Mesodermal cell (in vitro differentiated cells): ENCODE results near the gene YIPF5. TPM values are rescaled to one million over a fixed set of nuclear protein-coding genes. Genes with fewer than 3 reads are reported as not detected.

Source experiments
- H3K27ac ChIP-seq: 2 replicates; pipeline ENCODE4 v1.7.0; 2013; ENCODE audit warnings: mild to moderate bottlenecking, low read depth, low read length, moderate library complexity; ENCODE audit not compliant: severe bottlenecking
- H3K36me3 ChIP-seq: 2 replicates; pipeline ENCODE4 v1.7.1; 2013; ENCODE audit warnings: mild to moderate bottlenecking, low read length, moderate library complexity; ENCODE audit not compliant: control insufficient read depth, insufficient read depth
- H3K4me1 ChIP-seq: one replicate; pipeline ENCODE4 v1.7.1; 2013; ENCODE audit warnings: mild to moderate bottlenecking, low read length; ENCODE audit not compliant: insufficient read depth, control insufficient read depth, poor library complexity, severe bottlenecking
- H3K4me3 ChIP-seq: 2 replicates; pipeline ENCODE4 v1.7.0; 2013; ENCODE audit warnings: low read length, control low read depth, mild to moderate bottlenecking; ENCODE audit not compliant: insufficient read depth, poor library complexity, severe bottlenecking; ENCODE audit errors: extremely low read depth
- H3K9me3 ChIP-seq: 2 replicates; pipeline ENCODE4 v1.7.1; 2013; ENCODE audit warnings: mild to moderate bottlenecking, low read length, moderate library complexity; ENCODE audit not compliant: control insufficient read depth
- WGBS, 2 experiments: methylation state at CpG; one replicate each; pipeline ENCODE4 v1.1.5; 2013; ENCODE audit warnings: missing lambda C conversion rate in 2 of 2; ENCODE audit not compliant: insufficient coverage in 2 of 2; 5-methylcytosine and 5-hydroxymethylcytosine counted together
- polyA plus RNA-seq, 2 experiments: library from polyadenylated mRNA; stranded (reverse); fragments of 50-300 nt; gene quantifications; one replicate each; pipeline ENCODE4 v1.2.3, GENCODE V29; 2013

The YIPF5 gene
- polyA plus RNA-seq (2013, experiment 1 of 2) = 66.2 TPM
- polyA plus RNA-seq (2013, experiment 2 of 2) = 61.5 TPM

- whole genome bisulfite sequencing, 2 experiments = 0 to 1% methylated on average over 26 to 31 of the region's 39 CpGs
- Histone ChIP-seq H3K9me3 (no peaks in the 10 kb centered on the region), H3K4me1 (peaks cover 10% of the 10 kb centered on the region), H3K36me3 (peaks cover 23% of the 10 kb centered on the region), H3K4me3 (peak within 1 kb of the TSS; percentile 85), H3K27ac (peak within 1 kb of the TSS; percentile 88)
Observed at GRCh38 chr5:144170276-144171024, at the start of gene YIPF5, which contains the start of gene KCTD16. Gene YIPF5 (minus strand): TSS chr5:144170659. CDS start chr5:144169955, 704 bp downstream. Gene KCTD16 (plus strand): TSS chr5:144170873.

DNA sequence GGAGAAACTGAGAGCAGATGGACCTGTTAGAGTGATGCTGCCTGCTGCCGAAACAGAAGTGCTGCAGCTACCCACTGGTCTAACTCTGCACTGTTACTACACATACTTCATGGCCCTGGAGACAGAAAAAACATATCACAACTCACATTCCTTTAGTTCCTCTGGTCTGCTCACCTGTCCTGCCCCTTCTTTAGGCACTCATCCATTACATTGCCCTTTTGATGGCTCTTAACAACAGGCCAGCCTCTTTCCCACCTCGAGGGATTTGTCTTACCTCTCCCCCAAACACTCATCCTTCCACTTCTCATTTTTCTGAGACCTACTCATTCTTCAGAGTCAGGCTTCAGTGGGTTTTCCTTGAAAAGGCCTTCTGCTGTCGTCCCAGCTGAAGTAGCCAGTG lies 49.4 kb upstream of the YIPF5 start:
- Histone ChIP-seq H3K36me3 (no peaks in the 10 kb centered on the region), H3K4me3 (no peak overlapping the region), H3K4me1 (no peaks in the 10 kb centered on the region), H3K27ac (no peak overlapping the region), H3K9me3 (no peaks in the 10 kb centered on the region)
- 82 to 90% methylated on average over 2 to 3 of the region's 3 CpGs for WGBS, 2 experiments

DNA sequence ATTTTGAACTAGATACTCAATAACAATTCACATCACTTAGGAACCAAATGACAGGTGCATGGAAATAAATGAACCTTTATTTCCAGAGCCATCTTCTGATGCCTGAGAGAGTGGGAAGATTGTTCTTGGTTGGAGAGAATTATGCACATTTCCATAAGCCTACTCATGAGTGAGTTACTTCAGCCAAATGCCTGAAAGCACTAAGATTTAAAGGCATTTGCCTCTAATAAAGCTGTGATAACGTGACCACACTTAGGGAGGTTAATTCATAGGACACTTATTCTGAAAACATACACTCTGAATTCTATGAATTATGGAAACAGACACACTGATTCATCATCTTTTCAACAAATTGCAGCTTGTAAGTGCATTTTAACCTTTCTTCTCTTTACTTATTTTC lies 40.2 kb upstream of the YIPF5 start:
- no peaks in the 10 kb centered on the region for H3K36me3 ChIP-seq
- WGBS, 2 experiments = 60% methylated on average over 1 of the region's 1 CpG; no CpG with 5 or more reads in 1 of the 2 experiments
- no peaks in the 10 kb centered on the region for H3K4me1 ChIP-seq
- H3K27ac ChIP-seq = no peak overlapping the region
- no peaks in the 10 kb centered on the region for H3K9me3 ChIP-seq
- no peak overlapping the region for H3K4me3 ChIP-seq

GRCh38 chr5:144209361-144209760 lies 38.9 kb upstream of the YIPF5 start:
- H3K4me3 ChIP-seq = no peak overlapping the region
- no peaks in the 10 kb centered on the region for H3K9me3 ChIP-seq
- H3K27ac ChIP-seq = no peak overlapping the region
- peaks cover 5% of the 10 kb centered on the region for H3K4me1 ChIP-seq
- 82 to 88% methylated on average over 1 to 2 of the region's 4 CpGs for WGBS, 2 experiments
- no peaks in the 10 kb centered on the region for H3K36me3 ChIP-seq

- Histone ChIP-seq H3K9me3 (no peaks in the 10 kb centered on the region), H3K4me1 (peaks cover 8% of the 10 kb centered on the region), H3K36me3 (no peaks in the 10 kb centered on the region), H3K4me3 (no peak overlapping the region), H3K27ac (no peak overlapping the region)
Observed at GRCh38 chr5:144207875-144208444, 37.5 kb upstream of the YIPF5 start.

DNA sequence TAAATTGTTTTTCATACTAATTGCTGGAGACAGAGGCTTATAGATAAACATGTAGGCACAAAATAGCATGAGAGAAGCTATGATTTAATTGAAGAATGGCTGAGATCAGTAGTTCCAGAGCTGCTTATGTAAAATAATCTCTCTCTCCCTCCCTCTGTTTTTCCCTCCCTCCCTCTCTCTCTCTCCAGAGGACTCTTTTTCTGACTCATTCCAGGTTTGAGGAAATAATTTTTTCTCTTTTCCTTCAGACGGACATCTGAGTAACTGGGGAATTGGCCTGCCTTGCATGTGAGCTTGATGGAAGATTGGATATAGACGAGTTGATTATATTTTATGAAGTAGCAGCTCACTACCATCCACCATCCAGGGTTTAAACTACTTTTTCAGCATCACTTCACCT lies 35.7 kb upstream of the YIPF5 start:
- H3K4me3 ChIP-seq = no peak overlapping the region
- H3K36me3 ChIP-seq = no peaks in the 10 kb centered on the region
- H3K27ac ChIP-seq = no peak overlapping the region
- no peaks in the 10 kb centered on the region for H3K9me3 ChIP-seq
- peaks cover 8% of the 10 kb centered on the region for H3K4me1 ChIP-seq
- no CpG with 5 or more reads among the region's 2 CpGs for WGBS, 2 experiments

GRCh38 chr5:144205141-144205551 lies 34.7 kb upstream of the YIPF5 start:
- Histone ChIP-seq H3K4me1 (peaks cover 8% of the 10 kb centered on the region), H3K9me3 (no peaks in the 10 kb centered on the region), H3K36me3 (no peaks in the 10 kb centered on the region), H3K4me3 (peak overlapping the region; percentile 31), H3K27ac (no peak overlapping the region)
- 1 to 7% methylated on average over 24 of the region's 31 CpGs for WGBS, 2 experiments

GRCh38 chr5:144203750-144204596 lies 33.5 kb upstream of the YIPF5 start:
- Histone ChIP-seq H3K9me3 (no peaks in the 10 kb centered on the region), H3K36me3 (no peaks in the 10 kb centered on the region), H3K27ac (no peak overlapping the region), H3K4me3 (no peak overlapping the region), H3K4me1 (peaks cover 8% of the 10 kb centered on the region)
- WGBS, 2 experiments = 50 to 64% methylated on average over 2 to 5 of the region's 10 CpGs

GRCh38 chr5:144202726-144203125 lies 32.3 kb upstream of the YIPF5 start:
- Histone ChIP-seq H3K4me3 (no peak overlapping the region), H3K9me3 (no peaks in the 10 kb centered on the region), H3K4me1 (peaks cover 14% of the 10 kb centered on the region), H3K36me3 (no peaks in the 10 kb centered on the region), H3K27ac (no peak overlapping the region)
- WGBS, 2 experiments = no CpG with 5 or more reads among the region's 1 CpG

GRCh38 chr5:144202072-144202471 lies 31.6 kb upstream of the YIPF5 start:
- H3K27ac ChIP-seq = no peak overlapping the region
- H3K4me1 ChIP-seq = peaks cover 14% of the 10 kb centered on the region
- no peaks in the 10 kb centered on the region for H3K36me3 ChIP-seq
- no peaks in the 10 kb centered on the region for H3K9me3 ChIP-seq
- H3K4me3 ChIP-seq = no peak overlapping the region
- 87 to 93% methylated on average over 4 to 6 of the region's 10 CpGs for WGBS, 2 experiments
